Kidney tubule cell (primary cell): ENCODE data around the gene ST3GAL3.

Source experiments
- DNase-seq: peaks from one replicate; pipeline ENCODE4 v3.0.0-alpha.2; 2018; ENCODE audit warnings: low spot score

The ST3GAL3 gene

DNA sequence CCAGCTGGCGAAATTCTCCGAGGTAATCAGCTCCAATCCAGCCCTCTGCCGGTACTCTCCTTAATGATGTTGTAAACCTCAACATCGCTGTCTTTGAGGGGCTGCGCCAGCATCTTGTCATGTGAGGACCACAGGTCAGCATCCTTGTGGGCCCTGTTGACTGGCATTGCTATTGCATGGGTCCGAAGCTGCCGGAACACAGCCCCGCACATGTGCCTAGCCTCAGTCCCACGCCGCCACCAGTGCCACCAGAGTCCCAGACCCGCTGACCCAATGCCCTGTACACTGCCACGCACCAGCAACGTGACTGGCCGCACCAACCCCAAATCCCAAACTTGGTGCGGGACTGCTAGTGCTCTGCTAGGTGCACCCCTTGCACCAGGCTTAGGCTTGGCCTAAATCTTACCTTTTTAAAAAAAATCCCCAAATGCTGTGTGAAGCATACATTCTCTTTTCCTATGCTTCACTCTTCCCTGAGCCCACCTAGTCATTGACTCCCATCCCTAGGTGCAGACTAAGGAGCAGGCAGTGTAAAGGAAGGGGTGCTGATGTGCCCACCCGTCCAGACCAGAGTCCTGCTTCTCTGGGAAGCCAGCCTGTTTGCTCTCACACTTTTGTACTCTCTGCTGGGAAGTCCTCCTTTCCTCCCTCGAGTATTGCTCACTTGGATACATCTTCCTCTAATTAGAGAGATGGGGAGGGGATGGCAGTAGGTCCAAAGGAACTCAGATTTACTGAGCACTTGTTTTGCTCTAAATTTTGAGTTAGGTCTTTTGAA lies 144.4 kb downstream of the ST3GAL3 start:
- DNase-seq = no peak

DNA sequence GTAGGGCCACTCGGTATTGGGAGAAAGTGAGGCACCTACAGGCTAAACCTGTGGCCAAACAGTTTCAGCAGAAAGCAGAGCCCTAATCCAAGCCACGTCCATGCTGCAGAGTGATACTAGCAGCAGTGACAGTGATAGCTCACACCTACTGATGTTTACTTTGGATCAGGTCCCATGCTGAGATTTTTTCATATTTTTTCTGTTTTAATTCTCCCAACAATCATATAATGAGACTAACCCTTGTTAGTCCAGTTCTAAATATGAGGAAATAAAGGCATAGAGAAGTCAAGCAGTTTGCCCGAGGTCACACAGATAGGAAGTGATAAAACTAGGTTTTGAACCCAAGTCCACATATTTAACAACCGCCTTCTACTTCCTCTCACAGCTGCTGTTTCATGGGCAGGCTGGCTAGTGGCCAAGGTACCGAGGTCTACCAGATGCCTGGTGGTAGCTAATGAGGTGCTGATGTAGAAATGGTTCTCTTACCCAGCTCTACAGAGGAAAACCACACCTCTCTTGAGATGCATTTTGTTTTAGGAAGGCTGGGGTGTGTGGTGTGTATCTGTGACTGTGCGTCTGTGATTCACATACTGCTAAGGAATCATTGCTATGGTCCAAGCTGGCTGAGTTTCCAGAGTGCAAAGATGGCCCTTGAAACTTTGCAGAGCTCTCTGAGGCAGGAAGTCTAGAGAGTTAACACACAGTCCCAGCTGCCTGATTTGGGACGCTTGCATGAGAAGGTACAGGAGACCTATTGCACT lies 146.0 kb downstream of the ST3GAL3 start:
- peak; percentile 64 for DNase-seq

DNA sequence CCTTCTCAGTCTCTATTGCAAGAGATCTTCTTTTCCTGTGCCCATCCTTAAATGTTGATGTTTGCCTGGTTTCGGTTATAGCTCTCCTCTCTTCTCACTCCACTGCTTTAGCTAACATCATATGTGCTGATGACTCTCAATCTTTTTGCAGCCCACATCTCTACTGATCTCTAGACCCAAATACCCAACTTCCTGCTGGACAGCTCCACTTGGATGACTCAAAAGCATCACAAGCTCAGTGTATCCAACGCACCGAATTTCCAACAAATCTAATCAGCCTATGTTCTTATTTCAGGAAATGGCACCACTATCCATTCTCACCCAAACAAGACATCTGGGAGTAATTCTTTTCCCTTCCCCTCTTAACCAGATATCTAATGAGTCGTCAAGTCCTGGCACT lies 147.1 kb downstream of the ST3GAL3 start:
- no peak for DNase-seq

DNA sequence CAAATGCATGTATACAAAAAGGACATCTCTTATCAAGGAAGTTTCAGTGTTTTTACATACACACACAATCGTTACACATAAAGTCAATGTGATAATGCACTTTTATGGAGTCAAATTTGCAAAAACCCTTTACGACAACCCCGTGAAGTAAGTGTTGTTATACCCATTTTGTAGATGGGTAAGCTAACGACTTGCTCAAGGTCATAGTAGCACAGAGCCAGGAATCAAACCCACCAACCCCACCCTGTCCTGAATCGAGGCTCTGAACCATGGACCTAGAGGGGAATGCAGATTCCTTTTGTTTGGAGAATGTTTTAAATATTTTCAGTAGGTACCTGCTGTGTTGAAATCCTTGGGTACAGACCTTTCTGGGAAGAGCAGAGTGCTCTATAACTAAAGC lies 148.9 kb downstream of the ST3GAL3 start:
- no peak for DNase-seq

DNA sequence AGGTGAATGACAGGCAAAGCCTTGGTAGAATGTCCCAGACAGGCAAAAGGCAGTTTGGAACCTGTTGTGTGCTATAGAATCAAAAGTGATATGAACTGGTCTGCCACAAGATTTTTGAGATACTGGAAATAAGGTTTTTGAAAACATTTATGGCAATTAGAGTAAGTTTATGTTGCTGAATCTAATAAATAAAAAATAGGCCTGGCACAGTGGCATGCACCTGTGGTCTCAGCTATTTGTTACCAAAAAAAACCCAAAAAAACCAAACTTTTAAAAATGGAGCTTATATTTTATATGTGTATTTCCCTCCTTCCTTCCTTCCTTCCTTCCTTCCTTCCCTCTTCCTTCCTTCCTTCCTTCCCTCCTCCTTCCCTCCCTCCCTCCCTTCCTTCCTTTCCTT lies 149.8 kb downstream of the ST3GAL3 start:
- DNase-seq = no peak

DNA sequence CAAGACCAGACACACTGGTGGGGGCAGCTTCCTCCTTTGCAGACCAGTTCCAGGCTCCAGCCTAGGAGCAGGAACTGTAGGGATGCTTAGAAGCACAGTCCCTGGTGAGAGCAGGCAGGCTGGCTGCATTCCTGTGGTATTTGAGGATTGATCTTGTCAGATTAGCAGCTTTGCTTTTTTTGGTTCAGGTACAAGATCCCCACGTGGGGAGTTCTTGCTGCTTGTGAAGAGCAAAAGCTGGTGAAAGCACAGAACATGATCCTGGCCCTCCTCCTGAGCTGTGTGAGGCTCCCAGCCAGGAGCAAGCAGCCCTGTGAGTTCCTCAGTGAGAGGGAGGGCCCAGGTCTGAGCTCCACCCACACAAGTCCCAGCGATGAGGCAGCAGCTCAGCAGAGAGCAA lies 151.0 kb downstream of the ST3GAL3 start:
- peak; percentile 72 for DNase-seq

DNA sequence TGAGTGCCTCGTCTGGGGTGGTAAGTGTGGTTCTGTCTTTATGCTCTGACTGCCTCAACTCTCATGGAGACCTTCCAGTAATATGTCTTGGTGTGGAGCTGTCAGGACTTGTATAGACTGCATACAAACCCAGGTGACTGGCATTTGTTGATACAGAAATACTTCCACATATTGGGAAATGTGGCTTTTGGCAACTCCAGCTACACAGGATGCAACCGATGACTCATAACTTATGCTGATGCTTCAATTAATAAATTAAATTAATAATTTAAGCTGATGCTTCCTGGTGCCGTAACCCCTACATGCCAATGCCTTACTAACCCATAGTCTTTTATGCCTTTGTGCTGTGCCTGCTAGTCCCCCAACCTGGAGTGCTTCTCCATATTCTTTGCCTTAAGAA lies 154.0 kb downstream of the ST3GAL3 start:
- peak; percentile 23 for DNase-seq

DNA sequence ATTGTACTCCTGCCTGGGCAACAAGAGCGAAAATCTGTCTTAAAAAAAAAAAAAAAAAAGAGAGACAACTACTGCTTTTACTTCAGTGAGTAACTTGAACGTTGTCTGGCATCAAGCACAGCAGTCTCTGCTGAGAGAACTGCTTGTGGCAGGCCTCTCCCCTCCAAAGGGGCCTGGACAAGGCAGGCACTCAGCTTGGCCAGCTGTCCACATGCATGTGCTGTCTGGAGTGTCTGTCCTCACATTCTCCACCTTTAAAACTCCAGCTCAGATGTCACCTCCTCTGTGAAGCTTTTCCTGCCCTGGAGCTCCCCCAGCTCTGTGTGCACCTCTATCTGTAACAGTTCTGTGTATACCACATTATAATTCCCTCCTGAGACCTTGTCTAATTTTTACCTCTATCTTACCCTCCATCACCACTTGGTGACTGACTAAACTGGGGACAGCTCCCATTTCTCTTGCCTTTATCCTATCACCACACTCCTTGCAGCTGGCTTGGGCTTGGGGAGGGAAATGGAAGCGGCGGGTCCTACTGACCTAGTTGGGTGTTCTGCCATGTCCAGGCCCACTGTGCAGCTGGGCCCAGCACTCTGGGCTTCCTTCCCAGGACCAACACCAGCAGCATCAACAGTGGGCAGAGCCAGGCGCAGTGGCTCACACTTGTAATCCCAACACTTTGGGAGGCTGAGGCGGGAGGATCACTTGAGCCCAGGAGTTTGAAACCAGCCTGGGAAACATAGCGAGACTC lies 154.8 kb downstream of the ST3GAL3 start:
- DNase-seq = no peak

DNA sequence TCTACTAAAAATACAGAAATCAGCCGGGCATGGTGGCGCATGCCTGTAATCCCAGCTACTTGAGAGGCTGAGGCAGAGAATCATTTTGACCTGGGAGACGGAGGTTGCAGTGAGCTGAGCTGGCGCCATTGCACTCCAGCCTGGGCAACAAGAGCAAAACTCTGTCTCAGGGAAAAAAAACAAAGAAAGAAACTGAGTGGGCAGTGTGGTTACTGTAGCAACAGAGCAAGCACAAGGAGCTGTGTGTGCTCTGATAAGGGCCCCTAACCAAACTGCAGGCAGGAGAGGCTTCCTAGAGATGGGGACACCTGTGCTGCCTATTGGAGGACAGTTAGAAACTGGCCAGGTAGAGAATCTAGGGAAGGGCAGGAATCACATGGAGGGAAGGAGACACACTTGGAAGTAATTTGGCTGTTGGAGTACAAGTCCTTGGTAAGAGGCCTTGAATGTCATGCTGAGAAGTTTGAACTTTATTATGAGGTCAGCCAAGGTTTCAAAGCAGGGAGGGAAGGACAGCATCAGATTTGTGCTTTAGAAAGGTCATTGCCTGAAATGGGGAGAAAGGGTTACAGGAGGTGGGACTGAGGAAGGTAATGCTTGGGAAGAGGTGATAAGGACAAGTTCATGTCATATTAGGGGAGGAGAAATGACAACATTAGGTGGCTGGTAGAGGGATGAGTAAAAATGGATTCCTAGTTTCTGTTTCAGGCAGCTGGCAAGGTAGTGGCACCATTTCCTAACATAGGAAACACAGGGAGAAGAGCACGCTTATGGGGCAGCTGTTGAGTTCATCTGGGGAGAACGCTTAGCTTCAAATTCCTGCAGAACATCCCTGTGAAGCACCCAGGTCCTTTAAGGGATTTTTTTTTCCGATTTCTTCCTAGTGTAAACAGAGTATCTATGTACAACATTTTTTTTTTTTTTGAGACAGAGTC lies 157.0 kb downstream of the ST3GAL3 start:
- no peak for DNase-seq

DNA sequence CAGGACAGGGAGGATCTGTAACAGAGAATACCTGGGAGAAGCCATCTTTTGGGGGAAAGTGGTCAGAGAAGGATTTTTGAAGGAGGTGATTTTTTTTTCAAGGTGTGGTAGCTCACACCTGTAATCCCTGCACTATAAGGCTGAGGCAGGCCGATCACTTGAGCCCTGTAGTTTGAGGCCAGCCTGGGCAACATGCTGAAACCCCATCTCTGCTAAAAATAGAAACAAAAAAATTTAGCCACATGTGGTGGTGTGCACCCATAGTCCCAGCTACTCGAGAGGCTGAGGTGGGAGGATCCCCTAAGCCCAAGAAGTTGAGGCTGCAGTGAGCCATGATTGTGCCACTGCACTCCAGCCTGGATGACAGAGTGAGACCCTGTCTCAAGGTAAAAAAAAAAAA lies 158.9 kb downstream of the ST3GAL3 start:
- DNase-seq = no peak

DNA sequence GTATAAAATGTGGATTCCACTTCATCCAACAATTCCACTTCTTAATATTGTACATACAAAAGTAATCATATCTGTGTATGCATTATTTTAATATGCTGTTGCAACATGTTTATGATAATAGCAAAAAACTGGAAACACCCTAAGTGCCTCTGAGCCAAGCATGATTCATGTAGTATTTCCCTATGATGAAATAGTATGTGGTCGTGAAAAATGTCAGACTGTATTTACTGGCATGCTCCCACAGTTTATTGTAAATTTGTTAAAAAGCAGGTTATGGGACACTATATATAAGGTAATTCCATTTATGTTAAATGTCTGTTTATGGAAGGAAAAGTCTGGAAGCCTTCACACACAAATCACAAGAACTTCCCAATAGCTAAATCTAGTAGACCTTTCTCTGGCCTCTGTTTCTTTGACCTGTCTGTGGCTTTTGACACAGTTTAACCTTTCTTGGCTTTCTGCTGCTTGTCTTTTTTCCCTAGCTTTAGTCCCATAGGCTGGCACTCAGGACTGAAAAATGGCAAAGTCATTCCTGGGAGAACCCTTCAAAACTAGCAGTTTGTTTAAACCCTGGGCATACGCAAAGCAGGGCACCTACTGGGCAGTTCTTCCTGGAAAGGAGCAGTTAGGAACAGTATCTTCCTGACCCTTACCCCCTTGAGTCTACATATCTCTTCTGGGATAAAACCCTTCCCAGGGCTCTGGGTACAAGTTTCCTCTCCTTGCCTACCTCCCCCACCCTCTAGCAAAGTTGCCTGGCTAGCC lies 160.8 kb downstream of the ST3GAL3 start:
- DNase-seq = peak; percentile 24

DNA sequence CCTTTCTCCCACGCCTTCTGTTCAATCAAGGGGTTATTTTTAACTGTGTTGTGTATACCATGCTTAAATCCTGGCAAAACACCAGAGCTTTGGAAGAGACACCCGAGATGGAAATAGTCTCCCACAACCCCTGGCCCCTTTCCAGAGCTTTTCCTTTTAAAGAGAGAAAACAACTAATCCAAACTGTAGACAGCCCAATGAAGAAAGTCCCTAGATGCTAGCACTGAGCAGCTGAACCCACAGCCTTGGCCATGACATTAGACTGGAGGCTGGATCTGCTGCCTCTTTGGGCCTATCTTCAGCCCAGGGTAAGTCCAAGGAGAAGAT lies 161.4 kb downstream of the ST3GAL3 start:
- DNase-seq = no peak

DNA sequence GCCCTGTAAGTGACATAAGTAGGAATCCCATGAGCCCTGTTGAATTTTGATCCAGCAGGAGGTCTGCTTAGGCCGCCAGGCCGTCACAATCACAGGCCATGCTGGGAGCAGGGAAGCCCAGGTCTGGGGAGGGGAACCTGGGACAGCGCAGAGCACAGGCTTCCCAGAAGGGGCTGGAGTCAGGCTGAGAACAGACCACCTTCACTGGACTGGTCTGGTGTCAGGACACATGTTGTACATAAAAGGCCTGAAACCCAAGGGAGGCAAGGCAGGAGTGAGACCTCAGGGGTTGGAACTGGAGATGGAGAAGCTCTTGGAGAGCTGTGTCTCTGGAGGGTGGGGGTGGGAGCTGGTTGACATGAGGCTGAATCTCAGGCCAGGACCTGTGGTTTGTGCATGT lies 163.0 kb downstream of the ST3GAL3 start:
- no peak for DNase-seq

DNA sequence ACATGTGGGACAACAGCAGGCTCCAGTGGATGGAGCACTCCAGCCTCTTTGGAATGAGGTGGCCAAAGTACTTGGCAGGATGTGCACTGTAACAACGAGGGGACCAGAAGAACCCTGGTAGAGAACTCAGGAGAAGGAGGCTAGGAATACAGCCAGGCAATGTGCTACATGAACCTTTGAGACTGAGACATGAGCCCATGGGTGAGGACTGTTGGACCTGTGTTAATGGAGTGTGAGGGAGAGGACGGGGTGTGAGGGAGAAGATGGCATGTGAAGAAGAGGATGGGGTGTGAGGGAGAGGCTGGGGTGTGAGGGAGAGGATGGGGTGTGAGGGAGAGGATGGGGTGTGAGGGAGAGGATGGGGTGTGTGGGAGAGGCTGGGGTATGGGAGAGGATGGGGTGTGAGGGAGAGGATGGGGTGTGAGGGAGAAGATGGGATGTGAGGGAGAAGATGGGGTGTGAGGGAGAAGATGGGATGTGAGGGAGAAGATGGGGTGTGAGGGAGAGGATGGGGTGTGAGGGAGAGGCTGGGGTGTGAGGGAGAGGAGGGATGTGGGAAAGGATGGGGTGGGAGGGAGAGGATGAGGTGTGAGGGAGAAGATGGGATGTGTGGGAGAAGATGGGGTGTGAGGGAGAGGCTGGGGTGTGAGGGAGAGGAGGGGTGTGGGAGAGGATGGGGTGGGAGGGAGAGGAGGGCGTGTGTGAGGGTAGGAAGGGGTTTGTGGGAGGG lies 164.0 kb downstream of the ST3GAL3 start:
- no peak for DNase-seq

DNA sequence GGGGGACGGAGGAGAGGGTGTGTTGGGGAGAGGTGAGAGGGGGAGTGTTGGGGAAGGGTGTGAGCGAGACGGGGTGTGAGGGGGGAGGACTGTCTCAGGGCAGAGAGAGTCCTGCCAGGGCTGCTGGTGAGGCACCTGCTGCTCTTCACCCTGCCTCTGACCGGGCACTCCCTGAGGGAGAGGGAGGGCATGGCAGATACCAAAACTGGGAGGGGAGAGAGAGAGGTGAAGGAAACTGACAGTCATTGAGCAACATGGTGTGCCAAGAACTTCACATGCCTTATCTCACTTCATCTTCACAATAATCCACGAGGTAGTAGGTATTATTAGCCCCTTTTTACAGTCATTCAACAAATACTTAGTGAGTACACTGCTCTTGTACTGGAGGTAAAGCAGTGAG lies 164.9 kb downstream of the ST3GAL3 start:
- no peak for DNase-seq

DNA sequence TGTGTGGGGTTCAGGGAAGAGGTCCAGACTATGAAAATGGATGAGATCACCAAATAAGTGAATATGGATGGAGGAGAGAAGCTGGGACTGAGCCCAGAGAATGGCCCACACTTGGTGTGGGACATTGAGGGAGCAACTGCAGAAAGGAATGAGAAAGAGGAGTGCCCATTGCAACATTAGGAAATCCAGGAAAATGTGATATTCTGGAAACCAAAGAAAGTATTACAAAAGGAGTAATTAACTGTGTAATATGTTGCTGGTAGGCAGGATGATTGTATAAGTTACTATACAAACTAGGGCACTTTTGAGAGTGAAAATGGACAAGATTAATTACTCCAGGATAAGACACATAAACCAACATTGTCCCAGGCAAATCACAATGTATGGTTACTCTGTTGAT lies 166.5 kb downstream of the ST3GAL3 start:
- no peak for DNase-seq

DNA sequence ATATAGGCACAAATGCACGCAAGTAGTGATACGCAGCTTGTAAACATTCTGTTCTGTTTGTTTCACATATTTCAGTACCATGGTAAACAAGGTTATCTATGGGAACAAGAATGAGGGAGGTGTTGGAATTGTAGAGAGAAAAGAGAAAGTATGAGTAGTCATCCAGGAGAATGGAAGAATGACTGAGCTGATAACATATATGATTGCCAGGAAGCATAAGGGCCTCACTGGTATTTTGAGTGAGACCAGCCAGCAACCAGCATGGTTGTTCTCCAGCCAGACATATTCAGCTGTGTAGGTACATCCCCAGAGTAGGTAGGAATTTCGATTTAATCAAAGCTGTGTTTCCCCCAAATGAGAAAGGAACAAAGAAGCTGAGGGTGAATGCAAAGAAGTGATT lies 167.4 kb downstream of the ST3GAL3 start:
- DNase-seq = no peak

DNA sequence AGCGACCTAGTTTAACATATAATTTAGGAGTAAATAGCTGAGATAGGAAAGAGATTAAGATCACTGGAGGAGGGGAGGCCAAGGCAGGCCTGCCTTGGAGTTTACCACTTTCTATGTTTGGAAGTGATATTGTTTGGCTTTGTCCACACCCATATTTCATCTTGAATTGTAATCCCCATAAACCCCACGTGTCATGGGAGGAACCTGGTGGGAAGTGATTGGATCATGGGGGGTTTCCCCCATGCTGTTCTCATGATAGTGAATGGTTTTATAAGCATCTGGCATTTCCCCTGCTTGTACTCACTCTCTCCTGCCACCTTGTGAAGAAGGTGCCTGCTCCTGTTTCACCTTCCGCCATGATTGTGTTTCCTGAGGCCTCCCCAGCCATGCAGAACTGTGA lies 168.0 kb downstream of the ST3GAL3 start:
- DNase-seq = no peak

DNA sequence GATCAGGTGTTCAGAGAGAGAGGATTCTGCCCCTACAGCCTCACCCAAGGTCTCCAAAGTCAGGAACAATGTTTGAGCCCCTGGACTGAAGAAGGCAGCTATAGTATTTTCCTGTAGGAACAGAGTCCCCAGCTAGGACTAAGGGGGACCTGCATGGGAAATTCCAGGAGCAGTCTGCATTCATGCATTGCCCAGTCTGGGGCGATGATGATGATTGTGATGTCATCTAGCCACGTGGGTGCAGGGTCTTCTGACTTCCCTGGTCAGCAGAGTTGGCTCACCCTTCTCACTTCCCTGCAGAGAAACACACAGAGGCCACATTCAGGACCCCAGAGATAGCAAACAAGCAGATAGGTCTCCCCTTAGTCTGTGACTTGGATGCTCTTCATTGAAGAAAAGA lies 169.8 kb downstream of the ST3GAL3 start:
- no peak for DNase-seq

DNA sequence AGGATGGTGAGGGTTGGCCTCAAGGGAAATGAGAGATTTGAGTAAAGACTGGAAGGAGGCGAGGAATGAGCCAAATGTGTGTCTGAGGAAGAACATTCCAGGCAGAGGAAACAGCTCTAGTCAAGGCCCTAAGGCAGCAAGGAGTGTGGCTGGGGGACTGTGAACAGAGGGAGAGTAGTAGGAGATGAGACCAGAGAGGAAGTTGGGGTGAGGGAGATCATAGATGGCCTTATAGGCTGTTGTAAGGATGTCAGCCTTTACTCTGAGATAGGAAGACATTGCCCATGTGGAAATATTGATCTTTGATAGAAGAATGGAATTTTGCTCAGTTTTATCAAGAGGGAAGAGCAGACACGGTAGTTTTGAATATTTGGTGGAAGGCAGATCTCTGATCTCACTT lies 171.1 kb downstream of the ST3GAL3 start:
- no peak for DNase-seq

DNA sequence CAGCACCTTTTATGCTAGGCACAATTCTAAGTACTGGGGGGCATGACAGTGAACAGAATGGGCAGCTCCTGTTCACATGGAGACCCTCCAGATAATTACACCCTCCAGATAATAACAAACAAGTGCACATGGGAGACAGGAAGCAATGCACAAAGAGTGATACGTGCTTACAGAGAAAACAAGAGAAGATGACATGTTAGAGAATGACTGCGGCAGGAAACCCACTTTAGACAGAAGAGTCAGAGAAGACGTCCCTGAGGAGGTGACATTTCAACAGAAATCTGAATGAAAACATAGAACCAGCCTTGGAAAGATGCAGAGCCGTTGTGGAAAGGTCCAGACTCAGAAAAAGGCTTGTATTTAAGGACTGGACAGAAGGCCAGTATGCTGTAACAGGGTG lies 171.5 kb downstream of the ST3GAL3 start:
- DNase-seq = no peak
